Calu3 (cell line): ENCODE results near the gene CPE. TPM values are rescaled to one million over a fixed set of nuclear protein-coding genes. Genes with fewer than 3 reads are reported as not detected.
A peak's percentile ranks its signal among the peaks of the same experiment; 100 is the strongest.

Experiments used
- BruUV-seq: library from RNA; stranded (reverse); fragments of 400-500 nt; replicated peaks from 2 replicates; lab custom pipeline; 2021; lab: Mats Ljungman, UMichigan
- CTCF ChIA-PET: fragments of 300-600 bp; sonication (Branson Sonifier 250); formaldehyde crosslinking; loops from one replicate; lab custom pipeline; 2022; ENCODE audit warnings: antibody characterized with exemption; lab: Charles Lee
- DNase-seq: peaks from one replicate; pipeline ENCODE4 v3.0.0; 2022
- H3K27ac Mint-ChIP-seq: one replicate; pipeline ENCODE4 v1.8.0; 2022; ENCODE audit warnings: mixed read lengths; ENCODE audit not compliant: unreplicated experiment
- H3K27me3 Mint-ChIP-seq: one replicate; pipeline ENCODE4 v1.8.0; 2022; ENCODE audit warnings: mixed read lengths; ENCODE audit not compliant: unreplicated experiment
- H3K36me3 Mint-ChIP-seq: one replicate; pipeline ENCODE4 v1.8.0; 2022; ENCODE audit warnings: mild to moderate bottlenecking, moderate library complexity, mixed read lengths; ENCODE audit not compliant: insufficient read depth, unreplicated experiment
- H3K4me1 Mint-ChIP-seq: one replicate; pipeline ENCODE4 v1.8.0; 2022; ENCODE audit warnings: mild to moderate bottlenecking, low read depth, mixed read lengths; ENCODE audit not compliant: unreplicated experiment
- H3K4me3 Mint-ChIP-seq: one replicate; pipeline ENCODE4 v1.8.0; 2022; ENCODE audit warnings: mild to moderate bottlenecking, low read depth, moderate library complexity, mixed read lengths; ENCODE audit not compliant: unreplicated experiment
- H3K9me3 Mint-ChIP-seq: one replicate; pipeline ENCODE4 v1.8.0; 2022; ENCODE audit warnings: low read depth, mixed read lengths; ENCODE audit not compliant: unreplicated experiment
- CTCF ChIP-seq: fragments of 200-600 bp; IDR thresholded peaks from one replicate; pipeline ENCODE4 v1.8.0; 2022; ENCODE audit warnings: antibody characterized with exemption; ENCODE audit not compliant: unreplicated experiment
- intact Hi-C: fragments of 100-400 bp; cut with micrococcal nuclease; formaldehyde crosslinking; loops from one replicate; pipeline ENCODE4 v1.10.0; 2022; ENCODE audit not compliant: unreplicated experiment
- total RNA-seq: library from RNA; stranded (reverse); gene quantifications from 2 replicates; pipeline ENCODE4 v1.2.3, GENCODE V29; 2022

CPE gene
- total RNA-seq, 1 experiment from 2014 or later = 4.7 TPM

DNA sequence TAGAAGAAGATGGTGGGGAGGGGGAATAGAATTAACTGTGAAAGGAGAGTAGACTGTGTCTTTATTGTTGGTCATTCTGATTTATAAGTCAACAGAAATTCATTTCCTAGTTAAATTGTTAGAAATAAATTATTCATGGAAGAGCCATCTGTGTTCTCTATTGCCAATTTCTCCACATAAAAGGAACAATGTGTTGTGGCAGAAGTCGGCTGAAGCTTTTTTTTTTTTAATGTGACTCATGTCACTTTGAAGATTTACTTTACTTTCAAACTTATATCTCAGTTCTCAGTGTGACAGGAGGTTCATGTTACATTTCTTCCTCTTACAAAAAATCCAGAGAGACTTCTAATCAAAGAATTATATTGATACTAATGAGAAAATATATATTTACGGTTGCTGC, 60.5 kb downstream of the CPE start:
- Mint-ChIP-seq H3K27me3 (no peaks in the 10 kb centered on the region), H3K4me3 (no peak overlapping the region), H3K9me3 (no peaks in the 10 kb centered on the region), H3K36me3 (no peaks in the 10 kb centered on the region), H3K4me1 (no peaks in the 10 kb centered on the region), H3K27ac (no peak overlapping the region)
- CTCF ChIA-PET = interaction anchor here (0.6 kb wide), 1 partner anchor 366 kb away, joined by 4 read pairs; no protein-coding TSS in a partner anchor
- no peak for DNase-seq
- intact Hi-C loops = no loop called here
- TF ChIP-seq CTCF = no peak
- no TSS peak for BruUV-seq

DNA sequence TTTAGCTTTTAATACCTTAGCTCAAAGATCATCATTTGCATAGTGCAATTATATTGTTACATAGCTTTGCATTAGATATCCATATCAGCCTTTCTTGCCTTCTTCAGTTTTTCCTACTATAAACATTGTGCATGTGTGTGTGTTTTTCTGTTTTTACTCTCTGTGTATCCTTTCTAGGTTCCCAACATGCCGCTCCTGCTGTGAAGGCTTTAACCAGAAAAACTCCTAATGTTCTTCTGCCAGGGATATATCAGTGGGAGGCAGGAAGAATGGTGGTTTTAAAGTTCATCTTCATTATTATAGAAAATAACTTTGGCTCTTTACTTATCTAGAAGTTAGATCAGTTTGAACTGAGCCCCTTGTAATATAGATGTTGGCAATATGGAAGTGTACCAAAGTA, 61.2 kb downstream of the CPE start:
- H3K4me1 Mint-ChIP-seq = no peaks in the 10 kb centered on the region
- H3K36me3 Mint-ChIP-seq = no peaks in the 10 kb centered on the region
- no peak overlapping the region for H3K4me3 Mint-ChIP-seq
- no peaks in the 10 kb centered on the region for H3K27me3 Mint-ChIP-seq
- intact Hi-C loops = no loop called here
- no peak for DNase-seq
- TF ChIP-seq CTCF = no peak
- no peaks in the 10 kb centered on the region for H3K9me3 Mint-ChIP-seq
- peak overlapping the region; percentile 40 for H3K27ac Mint-ChIP-seq
- BruUV-seq = no TSS peak
- CTCF ChIA-PET = no interaction called here

GRCh38 chr4:165440415-165441158, 61.8 kb downstream of the CPE start:
- H3K27me3 Mint-ChIP-seq = no peaks in the 10 kb centered on the region
- no TSS peak for BruUV-seq
- no peaks in the 10 kb centered on the region for H3K36me3 Mint-ChIP-seq
- TF ChIP-seq CTCF = no peak
- no peak overlapping the region for H3K4me3 Mint-ChIP-seq
- intact Hi-C loops = no loop called here
- DNase-seq = peak; percentile 10
- H3K9me3 Mint-ChIP-seq = no peaks in the 10 kb centered on the region
- H3K27ac Mint-ChIP-seq = peak overlapping the region; percentile 40
- no peaks in the 10 kb centered on the region for H3K4me1 Mint-ChIP-seq
- CTCF ChIA-PET = no interaction called here

DNA sequence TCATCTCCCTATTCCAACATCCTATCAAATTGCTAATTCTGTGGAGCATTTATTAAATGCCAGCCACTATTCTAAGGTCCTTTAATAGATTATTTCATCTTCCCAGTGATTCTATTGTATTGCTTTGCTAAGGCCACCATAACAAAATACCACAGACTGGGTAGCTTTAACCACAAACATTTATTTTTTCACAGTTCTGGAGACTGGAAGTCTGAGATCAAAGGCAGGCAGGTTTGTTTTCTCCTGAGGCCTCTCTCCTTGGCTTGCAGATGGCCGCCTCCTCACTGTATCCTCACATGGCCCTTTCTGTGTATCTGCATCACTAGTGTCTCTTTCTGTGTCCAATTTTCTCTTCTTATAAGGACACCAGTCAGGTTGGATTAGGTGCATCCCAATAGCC, 64.5 kb downstream of the CPE start:
- no peaks in the 10 kb centered on the region for H3K9me3 Mint-ChIP-seq
- H3K4me1 Mint-ChIP-seq = no peaks in the 10 kb centered on the region
- no TSS peak for BruUV-seq
- no peaks in the 10 kb centered on the region for H3K36me3 Mint-ChIP-seq
- no peak overlapping the region for H3K27ac Mint-ChIP-seq
- intact Hi-C loops = no loop called here
- no peak overlapping the region for H3K4me3 Mint-ChIP-seq
- no peak for TF ChIP-seq CTCF
- CTCF ChIA-PET = no interaction called here
- DNase-seq = no peak
- H3K27me3 Mint-ChIP-seq = no peaks in the 10 kb centered on the region
